GM23338 (cell line): ENCODE data around the gene DCTPP1. TPM values are rescaled to one million over a fixed set of nuclear protein-coding genes. Genes with fewer than 3 reads are reported as not detected.

Source experiments
- ATAC-seq: fragments of 200-7000 bp; cut with Tn5 transposase; 3 replicates; pipeline ENCODE4 v1.9.1; 2020
- DNase-seq: peaks from one replicate; pipeline ENCODE4 v3.0.0-alpha.2; 2015; ENCODE audit warnings: low spot score
- H2AFZ ChIP-seq: fragments of 200-600 bp; sonication (generic); 2 replicates; pipeline ENCODE4 v1.8.0; 2016; ENCODE audit warnings: antibody characterized with exemption, mild to moderate bottlenecking, moderate library complexity
- H3F3A ChIP-seq: fragments of 200-600 bp; sonication (generic); replicated peaks from 2 replicates; pipeline ENCODE4 v1.8.0; 2017; ENCODE audit warnings: antibody characterized with exemption, mixed run types, low read depth
- H3K27ac ChIP-seq: fragments of 200-600 bp; sonication (generic); 2 replicates; pipeline ENCODE4 v1.6.1; 2016; ENCODE audit warnings: low read depth
- H3K27me3 ChIP-seq: fragments of 200-600 bp; sonication (generic); 2 replicates; pipeline ENCODE4 v1.8.0; 2016; ENCODE audit warnings: mild to moderate bottlenecking, mixed run types, moderate library complexity; ENCODE audit not compliant: insufficient read depth
- H3K36me3 ChIP-seq: fragments of 200-600 bp; sonication (generic); 2 replicates; pipeline ENCODE4 v1.8.0; 2016; ENCODE audit warnings: mild to moderate bottlenecking; ENCODE audit not compliant: insufficient read depth
- H3K4me1 ChIP-seq: fragments of 200-600 bp; sonication (generic); 2 replicates; pipeline ENCODE4 v1.8.0; 2016; ENCODE audit warnings: mild to moderate bottlenecking, moderate library complexity; ENCODE audit not compliant: insufficient read depth
- H3K4me2 ChIP-seq: fragments of 200-600 bp; sonication (generic); 2 replicates; pipeline ENCODE4 v1.7.1; 2017; ENCODE audit warnings: mixed run types
- H3K4me3 ChIP-seq: fragments of 200-600 bp; sonication (generic); 2 replicates; pipeline ENCODE4 v1.6.1; 2016; ENCODE audit warnings: mixed run types
- H3K79me2 ChIP-seq: fragments of 200-600 bp; sonication (generic); replicated peaks from 2 replicates; pipeline ENCODE4 v1.8.0; 2017; ENCODE audit warnings: mild to moderate bottlenecking; ENCODE audit not compliant: insufficient read depth
- H3K9me2 ChIP-seq: fragments of 200-600 bp; sonication (generic); 2 replicates; pipeline ENCODE4 v1.8.0; 2017; ENCODE audit not compliant: insufficient read depth
- H4K20me1 ChIP-seq: fragments of 200-600 bp; sonication (generic); replicated peaks from 2 replicates; pipeline ENCODE4 v1.8.0; 2017; ENCODE audit warnings: mild to moderate bottlenecking; ENCODE audit not compliant: insufficient read depth
- H3K27ac Mint-ChIP-seq: 2 replicates; pipeline ENCODE4 v1.8.0; 2020; ENCODE audit warnings: inconsistent platforms, mild to moderate bottlenecking, moderate library complexity, mixed read lengths
- H3K27me3 Mint-ChIP-seq: 3 replicates; pipeline ENCODE4 v1.8.0; 2022; ENCODE audit warnings: low read depth, mild to moderate bottlenecking, moderate library complexity, mixed read lengths, inconsistent platforms; ENCODE audit not compliant: insufficient read depth, poor library complexity
- H3K36me3 Mint-ChIP-seq: 3 replicates; pipeline ENCODE4 v1.8.0; 2021; ENCODE audit warnings: low read depth, mild to moderate bottlenecking, inconsistent platforms, moderate library complexity, mixed read lengths
- H3K4me1 Mint-ChIP-seq: 3 replicates; pipeline ENCODE4 v1.8.0; 2020; ENCODE audit warnings: mild to moderate bottlenecking, inconsistent platforms, mixed read lengths
- H3K4me3 Mint-ChIP-seq: 3 replicates; pipeline ENCODE4 v1.8.0; 2021; ENCODE audit warnings: moderate library complexity, mild to moderate bottlenecking, inconsistent platforms, mixed read lengths
- H3K9me3 Mint-ChIP-seq: 3 replicates; pipeline ENCODE4 v1.8.0; 2020; ENCODE audit warnings: moderate library complexity, mild to moderate bottlenecking, inconsistent platforms, mixed read lengths
- CREB1 ChIP-seq: fragments of 250-450 bp; sonication (Bioruptor Pico); IDR thresholded peaks from 2 replicates; pipeline ENCODE4 v1.5.0; 2020; ENCODE audit warnings: low read depth, mild to moderate bottlenecking, moderate library complexity
- CTCF ChIP-seq, 2 experiments: fragments of 200-600 bp in 1 of 2; sonication (generic) in 1 of 2; conservative IDR thresholded peaks; 2 replicates each; pipeline versions ENCODE4 v1.5.1 to v1.6.1; 2016 to 2017; ENCODE audit warnings: antibody characterized with exemption in 2 of 2, low read depth in 2 of 2, mild to moderate bottlenecking in 2 of 2, moderate library complexity in 1 of 2
- EZH2 ChIP-seq: fragments of 200-600 bp; sonication (generic); IDR thresholded peaks from one replicate; pipeline ENCODE4 v1.8.0; 2017; ENCODE audit warnings: antibody characterized with exemption, mild to moderate bottlenecking, low read depth; ENCODE audit not compliant: unreplicated experiment
- EZH2phosphoT487 ChIP-seq: fragments of 200-600 bp; sonication (generic); IDR thresholded peaks from one replicate; pipeline ENCODE4 v1.8.1; 2018; ENCODE audit warnings: antibody characterized with exemption; ENCODE audit not compliant: unreplicated experiment
- JUNB ChIP-seq: IDR thresholded peaks from one replicate; pipeline ENCODE4 v1.6.1; 2016; ENCODE audit warnings: antibody characterized with exemption; ENCODE audit not compliant: unreplicated experiment
- NANOG ChIP-seq: IDR thresholded peaks from 2 replicates; pipeline ENCODE4 v1.6.1; 2016; ENCODE audit warnings: antibody characterized with exemption, borderline replicate concordance
- POLR2AphosphoS5 ChIP-seq: IDR thresholded peaks from 2 replicates; pipeline ENCODE4 v1.6.1; 2016; ENCODE audit warnings: antibody characterized with exemption, low read depth
- STAT1 ChIP-seq: IDR thresholded peaks from one replicate; pipeline ENCODE4 v1.6.1; 2016; ENCODE audit warnings: antibody characterized with exemption; ENCODE audit not compliant: unreplicated experiment
- ZNF114 ChIP-seq: fragments of 250-450 bp; sonication (Bioruptor Pico); IDR thresholded peaks from 2 replicates; pipeline ENCODE4 v1.5.0; 2020; ENCODE audit warnings: mild to moderate bottlenecking, moderate library complexity
- ZNF331 ChIP-seq: fragments of 250-450 bp; sonication (Bioruptor Pico); IDR thresholded peaks from 2 replicates; pipeline ENCODE4 v1.5.0; 2020; ENCODE audit warnings: low read depth, mild to moderate bottlenecking, moderate library complexity
- polyA plus RNA-seq: library from polyadenylated mRNA; unstranded; fragments of >200 nt; fragmentation: Nextera tagmentation; extraction: Ambion mirVana; gene quantifications from 2 replicates; pipeline ENCODE4 v1.2.1, GENCODE V29; 2016
- total RNA-seq: library from RNA; depleted of rRNA; stranded (reverse); fragments of >200 nt; shearing (Covaris generic); gene quantifications from 2 replicates; pipeline ENCODE4 v1.2.3, GENCODE V29; 2014
- TF ChIP-seq, protein P1 (sequence below): IDR thresholded peaks from 2 replicates; pipeline ENCODE4 v1.6.1; 2016; ENCODE audit warnings: antibody characterized with exemption
- TF ChIP-seq, protein P2 (sequence below): IDR thresholded peaks from one replicate; pipeline ENCODE4 v1.6.1; 2018; ENCODE audit warnings: antibody characterized with exemption; ENCODE audit not compliant: unreplicated experiment
- TF ChIP-seq, protein P3 (sequence below): fragments of 250-450 bp; sonication (Bioruptor Pico); IDR thresholded peaks from 2 replicates; pipeline ENCODE4 v1.5.0; 2020; ENCODE audit warnings: mild to moderate bottlenecking, moderate library complexity

The DCTPP1 gene
- total and polyA plus RNA-seq, 2 experiments from 2014 or later: 54.1 to 58.3 TPM

DNA sequence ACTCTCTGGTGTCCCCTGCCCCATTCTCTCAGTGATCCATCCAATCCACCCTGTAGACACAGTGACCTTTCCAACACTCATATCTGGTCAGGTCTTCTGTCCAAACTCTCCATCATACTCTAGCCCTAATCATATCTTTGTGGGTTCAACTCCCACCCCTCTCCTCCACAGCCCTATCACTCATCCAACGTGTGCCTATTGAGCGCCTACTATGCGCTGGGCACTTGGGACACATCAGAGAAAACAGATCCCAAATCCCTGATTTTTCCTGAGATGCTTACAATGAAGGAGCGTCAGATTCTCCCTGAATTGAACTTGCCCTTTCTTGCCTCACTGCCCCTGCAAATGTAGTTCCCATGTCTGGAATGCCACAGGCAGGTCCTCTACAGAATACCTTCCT, 1.8 kb downstream of the DCTPP1 start:
- Histone ChIP-seq H3K36me3 (peaks cover 13% of the 10 kb centered on the region), H3F3A (peaks cover 11% of the 10 kb centered on the region), H3K79me2 (peaks cover 32% of the 10 kb centered on the region), H3K27ac (0 out of 2 replicates have a peak overlapping the region, but pooled peaks have one; percentile 66), H3K9me2 (no peaks in the 10 kb centered on the region), H3K4me2 (0 out of 2 replicates have a peak overlapping the region, but pooled peaks have one; percentile 91), H3K27me3 (no peaks in the 10 kb centered on the region), H3K4me1 (peaks cover 15% of the 10 kb centered on the region), H2AFZ (no peak overlapping the region), H4K20me1 (peaks cover 10% of the 10 kb centered on the region), H3K4me3 (peak overlapping the region; percentile 67; the same call in 1 of the 2 replicates)
- Mint-ChIP-seq H3K9me3 (no peaks in the 10 kb centered on the region; the same call in 2 of the 3 replicates), H3K4me3 (no peak overlapping the region; the same call in 1 of the 3 replicates), H3K36me3 (peaks cover 52% of the 10 kb centered on the region), H3K27ac (no peak overlapping the region), H3K27me3 (peaks cover 11% of the 10 kb centered on the region), H3K4me1 (peaks cover 11% of the 10 kb centered on the region)
- TF ChIP-seq CREB1 (CRISPR knock-in tag) (no peak), POLR2AphosphoS5 (no peak), ZNF114 (CRISPR knock-in tag) (no peak), JUNB (no peak), ZNF331 (CRISPR knock-in tag) (no peak), EZH2 (no peak), CTCF (conservative IDR thresholded peaks at IDR 0.05; ENCODE audit: low read depth in 2 of 2) (no peak), STAT1 (no peak), NANOG (no peak), EZH2phosphoT487 (no peak)
- TF ChIP-seq, protein P1, sequence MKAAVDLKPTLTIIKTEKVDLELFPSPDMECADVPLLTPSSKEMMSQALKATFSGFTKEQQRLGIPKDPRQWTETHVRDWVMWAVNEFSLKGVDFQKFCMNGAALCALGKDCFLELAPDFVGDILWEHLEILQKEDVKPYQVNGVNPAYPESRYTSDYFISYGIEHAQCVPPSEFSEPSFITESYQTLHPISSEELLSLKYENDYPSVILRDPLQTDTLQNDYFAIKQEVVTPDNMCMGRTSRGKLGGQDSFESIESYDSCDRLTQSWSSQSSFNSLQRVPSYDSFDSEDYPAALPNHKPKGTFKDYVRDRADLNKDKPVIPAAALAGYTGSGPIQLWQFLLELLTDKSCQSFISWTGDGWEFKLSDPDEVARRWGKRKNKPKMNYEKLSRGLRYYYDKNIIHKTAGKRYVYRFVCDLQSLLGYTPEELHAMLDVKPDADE: no peak
- TF ChIP-seq, protein P2, sequence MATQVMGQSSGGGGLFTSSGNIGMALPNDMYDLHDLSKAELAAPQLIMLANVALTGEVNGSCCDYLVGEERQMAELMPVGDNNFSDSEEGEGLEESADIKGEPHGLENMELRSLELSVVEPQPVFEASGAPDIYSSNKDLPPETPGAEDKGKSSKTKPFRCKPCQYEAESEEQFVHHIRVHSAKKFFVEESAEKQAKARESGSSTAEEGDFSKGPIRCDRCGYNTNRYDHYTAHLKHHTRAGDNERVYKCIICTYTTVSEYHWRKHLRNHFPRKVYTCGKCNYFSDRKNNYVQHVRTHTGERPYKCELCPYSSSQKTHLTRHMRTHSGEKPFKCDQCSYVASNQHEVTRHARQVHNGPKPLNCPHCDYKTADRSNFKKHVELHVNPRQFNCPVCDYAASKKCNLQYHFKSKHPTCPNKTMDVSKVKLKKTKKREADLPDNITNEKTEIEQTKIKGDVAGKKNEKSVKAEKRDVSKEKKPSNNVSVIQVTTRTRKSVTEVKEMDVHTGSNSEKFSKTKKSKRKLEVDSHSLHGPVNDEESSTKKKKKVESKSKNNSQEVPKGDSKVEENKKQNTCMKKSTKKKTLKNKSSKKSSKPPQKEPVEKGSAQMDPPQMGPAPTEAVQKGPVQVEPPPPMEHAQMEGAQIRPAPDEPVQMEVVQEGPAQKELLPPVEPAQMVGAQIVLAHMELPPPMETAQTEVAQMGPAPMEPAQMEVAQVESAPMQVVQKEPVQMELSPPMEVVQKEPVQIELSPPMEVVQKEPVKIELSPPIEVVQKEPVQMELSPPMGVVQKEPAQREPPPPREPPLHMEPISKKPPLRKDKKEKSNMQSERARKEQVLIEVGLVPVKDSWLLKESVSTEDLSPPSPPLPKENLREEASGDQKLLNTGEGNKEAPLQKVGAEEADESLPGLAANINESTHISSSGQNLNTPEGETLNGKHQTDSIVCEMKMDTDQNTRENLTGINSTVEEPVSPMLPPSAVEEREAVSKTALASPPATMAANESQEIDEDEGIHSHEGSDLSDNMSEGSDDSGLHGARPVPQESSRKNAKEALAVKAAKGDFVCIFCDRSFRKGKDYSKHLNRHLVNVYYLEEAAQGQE: no peak
- TF ChIP-seq, protein P3, sequence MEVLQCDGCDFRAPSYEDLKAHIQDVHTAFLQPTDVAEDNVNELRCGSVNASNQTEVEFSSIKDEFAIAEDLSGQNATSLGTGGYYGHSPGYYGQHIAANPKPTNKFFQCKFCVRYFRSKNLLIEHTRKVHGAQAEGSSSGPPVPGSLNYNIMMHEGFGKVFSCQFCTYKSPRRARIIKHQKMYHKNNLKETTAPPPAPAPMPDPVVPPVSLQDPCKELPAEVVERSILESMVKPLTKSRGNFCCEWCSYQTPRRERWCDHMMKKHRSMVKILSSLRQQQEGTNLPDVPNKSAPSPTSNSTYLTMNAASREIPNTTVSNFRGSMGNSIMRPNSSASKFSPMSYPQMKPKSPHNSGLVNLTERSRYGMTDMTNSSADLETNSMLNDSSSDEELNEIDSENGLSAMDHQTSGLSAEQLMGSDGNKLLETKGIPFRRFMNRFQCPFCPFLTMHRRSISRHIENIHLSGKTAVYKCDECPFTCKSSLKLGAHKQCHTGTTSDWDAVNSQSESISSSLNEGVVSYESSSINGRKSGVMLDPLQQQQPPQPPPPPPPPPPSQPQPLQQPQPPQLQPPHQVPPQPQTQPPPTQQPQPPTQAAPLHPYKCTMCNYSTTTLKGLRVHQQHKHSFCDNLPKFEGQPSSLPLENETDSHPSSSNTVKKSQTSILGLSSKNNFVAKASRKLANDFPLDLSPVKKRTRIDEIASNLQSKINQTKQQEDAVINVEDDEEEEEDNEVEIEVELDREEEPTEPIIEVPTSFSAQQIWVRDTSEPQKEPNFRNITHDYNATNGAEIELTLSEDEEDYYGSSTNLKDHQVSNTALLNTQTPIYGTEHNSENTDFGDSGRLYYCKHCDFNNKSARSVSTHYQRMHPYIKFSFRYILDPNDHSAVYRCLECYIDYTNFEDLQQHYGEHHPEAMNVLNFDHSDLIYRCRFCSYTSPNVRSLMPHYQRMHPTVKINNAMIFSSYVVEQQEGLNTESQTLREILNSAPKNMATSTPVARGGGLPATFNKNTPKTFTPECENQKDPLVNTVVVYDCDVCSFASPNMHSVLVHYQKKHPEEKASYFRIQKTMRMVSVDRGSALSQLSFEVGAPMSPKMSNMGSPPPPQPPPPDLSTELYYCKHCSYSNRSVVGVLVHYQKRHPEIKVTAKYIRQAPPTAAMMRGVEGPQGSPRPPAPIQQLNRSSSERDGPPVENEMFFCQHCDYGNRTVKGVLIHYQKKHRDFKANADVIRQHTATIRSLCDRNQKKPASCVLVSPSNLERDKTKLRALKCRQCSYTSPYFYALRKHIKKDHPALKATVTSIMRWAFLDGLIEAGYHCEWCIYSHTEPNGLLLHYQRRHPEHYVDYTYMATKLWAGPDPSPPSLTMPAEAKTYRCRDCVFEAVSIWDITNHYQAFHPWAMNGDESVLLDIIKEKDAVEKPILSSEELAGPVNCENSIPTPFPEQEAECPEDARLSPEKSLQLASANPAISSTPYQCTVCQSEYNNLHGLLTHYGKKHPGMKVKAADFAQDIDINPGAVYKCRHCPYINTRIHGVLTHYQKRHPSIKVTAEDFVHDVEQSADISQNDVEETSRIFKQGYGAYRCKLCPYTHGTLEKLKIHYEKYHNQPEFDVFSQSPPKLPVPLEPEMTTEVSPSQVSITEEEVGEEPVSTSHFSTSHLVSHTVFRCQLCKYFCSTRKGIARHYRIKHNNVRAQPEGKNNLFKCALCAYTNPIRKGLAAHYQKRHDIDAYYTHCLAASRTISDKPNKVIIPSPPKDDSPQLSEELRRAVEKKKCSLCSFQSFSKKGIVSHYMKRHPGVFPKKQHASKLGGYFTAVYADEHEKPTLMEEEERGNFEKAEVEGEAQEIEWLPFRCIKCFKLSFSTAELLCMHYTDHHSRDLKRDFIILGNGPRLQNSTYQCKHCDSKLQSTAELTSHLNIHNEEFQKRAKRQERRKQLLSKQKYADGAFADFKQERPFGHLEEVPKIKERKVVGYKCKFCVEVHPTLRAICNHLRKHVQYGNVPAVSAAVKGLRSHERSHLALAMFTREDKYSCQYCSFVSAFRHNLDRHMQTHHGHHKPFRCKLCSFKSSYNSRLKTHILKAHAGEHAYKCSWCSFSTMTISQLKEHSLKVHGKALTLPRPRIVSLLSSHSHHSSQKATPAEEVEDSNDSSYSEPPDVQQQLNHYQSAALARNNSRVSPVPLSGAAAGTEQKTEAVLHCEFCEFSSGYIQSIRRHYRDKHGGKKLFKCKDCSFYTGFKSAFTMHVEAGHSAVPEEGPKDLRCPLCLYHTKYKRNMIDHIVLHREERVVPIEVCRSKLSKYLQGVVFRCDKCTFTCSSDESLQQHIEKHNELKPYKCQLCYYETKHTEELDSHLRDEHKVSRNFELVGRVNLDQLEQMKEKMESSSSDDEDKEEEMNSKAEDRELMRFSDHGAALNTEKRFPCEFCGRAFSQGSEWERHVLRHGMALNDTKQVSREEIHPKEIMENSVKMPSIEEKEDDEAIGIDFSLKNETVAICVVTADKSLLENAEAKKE (CRISPR knock-in tag): no peak
- DNase-seq (no peak), ATAC-seq (no peak)
